ENCODE measurements around the gene CALD1.

Gene CALD1

DNA sequence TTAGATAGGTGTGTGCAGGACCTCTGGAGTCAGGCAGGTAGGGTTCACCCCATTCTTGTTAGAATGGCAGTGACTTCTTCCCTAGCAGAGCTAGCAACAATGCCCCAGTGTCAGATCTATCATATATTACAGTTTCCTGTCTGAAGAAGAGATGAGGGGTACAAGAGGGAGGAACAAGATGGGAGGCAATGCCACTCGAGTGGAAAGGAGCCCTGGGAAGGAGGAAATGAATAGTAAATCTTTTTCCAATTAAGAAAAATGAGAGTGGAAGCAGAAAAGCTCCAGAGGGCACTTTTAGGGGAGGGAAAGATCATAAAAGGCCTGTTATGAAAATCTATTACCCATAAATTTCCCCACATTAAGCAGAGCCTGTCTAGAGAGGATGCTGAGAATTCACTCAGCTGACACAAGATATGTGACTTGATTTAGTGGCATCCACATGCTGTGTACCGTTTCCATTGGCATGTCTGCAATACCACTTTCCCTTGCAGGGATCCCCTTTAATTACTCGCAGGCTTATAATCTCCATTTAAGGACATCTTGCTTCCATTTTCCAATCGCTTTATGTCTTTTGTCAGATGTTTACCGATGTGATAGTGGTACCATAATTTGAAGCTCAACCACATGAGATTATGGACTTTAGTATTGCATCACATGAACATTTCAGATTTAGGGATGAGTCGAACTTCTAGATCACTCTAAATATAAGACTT lies 136.9 kb downstream of the CALD1 start:
- Histone ChIP-seq H3K27ac (ENCODE audit: extremely low read depth, low read depth, low read length) (no peak overlapping the region), H3K4me3 (ENCODE audit: low read depth, low read length) (no peak overlapping the region), H3K9me3 (ENCODE audit: control insufficient read depth, insufficient read depth, low read depth, low read length) (no peaks in the 10 kb centered on the region), H3K4me1 (ENCODE audit: control insufficient read depth, insufficient read depth, low read length) (no peaks in the 10 kb centered on the region), H3K36me3 (ENCODE audit: control insufficient read depth in 2 of 2, insufficient read depth in 1 of 2, low read length in 2 of 2) (no peaks in the 10 kb centered on the region)
- ChIA-PET CTCF (interaction anchor here (0.6 kb wide), 1 partner anchor 166 kb away, joined by 3 read pairs; no protein-coding TSS in a partner anchor), POLR2A (no interaction called here)
- TF ChIP-seq ZNF266 (tag by site-specific recombination; IDR thresholded peaks at IDR 0.05; ENCODE audit: low read depth) (no peak), ZNF10 (tag by site-specific recombination; IDR thresholded peaks at IDR 0.05) (no peak), ZNF221 (tag by site-specific recombination; IDR thresholded peaks at IDR 0.05; ENCODE audit: borderline replicate concordance) (no peak), ZNF768 (tag by site-specific recombination; IDR thresholded peaks at IDR 0.05) (no peak), ZNF670 (tag by site-specific recombination; IDR thresholded peaks at IDR 0.05; ENCODE audit: low read depth) (no peak), ZNF426 (tag by site-specific recombination; IDR thresholded peaks at IDR 0.05) (no peak), ZNF292 (tag by site-specific recombination; IDR thresholded peaks at IDR 0.05; ENCODE audit: borderline replicate concordance, low read depth) (no peak), RBAK (tag by site-specific recombination; IDR thresholded peaks at IDR 0.05) (no peak), ZNF335 (tag by site-specific recombination; conservative IDR thresholded peaks at IDR 0.05) (no peak), ZNF394 (tag by site-specific recombination; IDR thresholded peaks at IDR 0.05; ENCODE audit: borderline replicate concordance) (no peak), ZNF169 (tag by site-specific recombination; IDR thresholded peaks at IDR 0.05) (no peak), ZNF610 (tag by site-specific recombination; IDR thresholded peaks at IDR 0.05; ENCODE audit: borderline replicate concordance) (no peak), ZSCAN30 (tag by site-specific recombination; IDR thresholded peaks at IDR 0.05) (no peak), ZBTB1 (tag by site-specific recombination; IDR thresholded peaks at IDR 0.05) (no peak)
- TF ChIP-seq, protein P1, sequence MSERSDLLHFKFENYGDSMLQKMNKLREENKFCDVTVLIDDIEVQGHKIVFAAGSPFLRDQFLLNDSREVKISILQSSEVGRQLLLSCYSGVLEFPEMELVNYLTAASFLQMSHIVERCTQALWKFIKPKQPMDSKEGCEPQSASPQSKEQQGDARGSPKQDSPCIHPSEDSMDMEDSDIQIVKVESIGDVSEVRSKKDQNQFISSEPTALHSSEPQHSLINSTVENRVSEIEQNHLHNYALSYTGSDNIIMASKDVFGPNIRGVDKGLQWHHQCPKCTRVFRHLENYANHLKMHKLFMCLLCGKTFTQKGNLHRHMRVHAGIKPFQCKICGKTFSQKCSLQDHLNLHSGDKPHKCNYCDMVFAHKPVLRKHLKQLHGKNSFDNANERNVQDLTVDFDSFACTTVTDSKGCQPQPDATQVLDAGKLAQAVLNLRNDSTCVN (tag by site-specific recombination; optimal IDR thresholded peaks at IDR 0.05): no peak
- TF ChIP-seq, protein P2, sequence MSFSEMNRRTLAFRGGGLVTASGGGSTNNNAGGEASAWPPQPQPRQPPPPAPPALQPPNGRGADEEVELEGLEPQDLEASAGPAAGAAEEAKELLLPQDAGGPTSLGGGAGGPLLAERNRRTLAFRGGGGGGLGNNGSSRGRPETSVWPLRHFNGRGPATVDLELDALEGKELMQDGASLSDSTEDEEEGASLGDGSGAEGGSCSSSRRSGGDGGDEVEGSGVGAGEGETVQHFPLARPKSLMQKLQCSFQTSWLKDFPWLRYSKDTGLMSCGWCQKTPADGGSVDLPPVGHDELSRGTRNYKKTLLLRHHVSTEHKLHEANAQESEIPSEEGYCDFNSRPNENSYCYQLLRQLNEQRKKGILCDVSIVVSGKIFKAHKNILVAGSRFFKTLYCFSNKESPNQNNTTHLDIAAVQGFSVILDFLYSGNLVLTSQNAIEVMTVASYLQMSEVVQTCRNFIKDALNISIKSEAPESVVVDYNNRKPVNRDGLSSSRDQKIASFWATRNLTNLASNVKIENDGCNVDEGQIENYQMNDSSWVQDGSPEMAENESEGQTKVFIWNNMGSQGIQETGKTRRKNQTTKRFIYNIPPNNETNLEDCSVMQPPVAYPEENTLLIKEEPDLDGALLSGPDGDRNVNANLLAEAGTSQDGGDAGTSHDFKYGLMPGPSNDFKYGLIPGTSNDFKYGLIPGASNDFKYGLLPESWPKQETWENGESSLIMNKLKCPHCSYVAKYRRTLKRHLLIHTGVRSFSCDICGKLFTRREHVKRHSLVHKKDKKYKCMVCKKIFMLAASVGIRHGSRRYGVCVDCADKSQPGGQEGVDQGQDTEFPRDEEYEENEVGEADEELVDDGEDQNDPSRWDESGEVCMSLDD (tag by site-specific recombination; IDR thresholded peaks at IDR 0.05): no peak
- TF ChIP-seq, protein P3, sequence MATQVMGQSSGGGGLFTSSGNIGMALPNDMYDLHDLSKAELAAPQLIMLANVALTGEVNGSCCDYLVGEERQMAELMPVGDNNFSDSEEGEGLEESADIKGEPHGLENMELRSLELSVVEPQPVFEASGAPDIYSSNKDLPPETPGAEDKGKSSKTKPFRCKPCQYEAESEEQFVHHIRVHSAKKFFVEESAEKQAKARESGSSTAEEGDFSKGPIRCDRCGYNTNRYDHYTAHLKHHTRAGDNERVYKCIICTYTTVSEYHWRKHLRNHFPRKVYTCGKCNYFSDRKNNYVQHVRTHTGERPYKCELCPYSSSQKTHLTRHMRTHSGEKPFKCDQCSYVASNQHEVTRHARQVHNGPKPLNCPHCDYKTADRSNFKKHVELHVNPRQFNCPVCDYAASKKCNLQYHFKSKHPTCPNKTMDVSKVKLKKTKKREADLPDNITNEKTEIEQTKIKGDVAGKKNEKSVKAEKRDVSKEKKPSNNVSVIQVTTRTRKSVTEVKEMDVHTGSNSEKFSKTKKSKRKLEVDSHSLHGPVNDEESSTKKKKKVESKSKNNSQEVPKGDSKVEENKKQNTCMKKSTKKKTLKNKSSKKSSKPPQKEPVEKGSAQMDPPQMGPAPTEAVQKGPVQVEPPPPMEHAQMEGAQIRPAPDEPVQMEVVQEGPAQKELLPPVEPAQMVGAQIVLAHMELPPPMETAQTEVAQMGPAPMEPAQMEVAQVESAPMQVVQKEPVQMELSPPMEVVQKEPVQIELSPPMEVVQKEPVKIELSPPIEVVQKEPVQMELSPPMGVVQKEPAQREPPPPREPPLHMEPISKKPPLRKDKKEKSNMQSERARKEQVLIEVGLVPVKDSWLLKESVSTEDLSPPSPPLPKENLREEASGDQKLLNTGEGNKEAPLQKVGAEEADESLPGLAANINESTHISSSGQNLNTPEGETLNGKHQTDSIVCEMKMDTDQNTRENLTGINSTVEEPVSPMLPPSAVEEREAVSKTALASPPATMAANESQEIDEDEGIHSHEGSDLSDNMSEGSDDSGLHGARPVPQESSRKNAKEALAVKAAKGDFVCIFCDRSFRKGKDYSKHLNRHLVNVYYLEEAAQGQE (tag by site-specific recombination; IDR thresholded peaks at IDR 0.05): no peak
- TF ChIP-seq, protein P4, sequence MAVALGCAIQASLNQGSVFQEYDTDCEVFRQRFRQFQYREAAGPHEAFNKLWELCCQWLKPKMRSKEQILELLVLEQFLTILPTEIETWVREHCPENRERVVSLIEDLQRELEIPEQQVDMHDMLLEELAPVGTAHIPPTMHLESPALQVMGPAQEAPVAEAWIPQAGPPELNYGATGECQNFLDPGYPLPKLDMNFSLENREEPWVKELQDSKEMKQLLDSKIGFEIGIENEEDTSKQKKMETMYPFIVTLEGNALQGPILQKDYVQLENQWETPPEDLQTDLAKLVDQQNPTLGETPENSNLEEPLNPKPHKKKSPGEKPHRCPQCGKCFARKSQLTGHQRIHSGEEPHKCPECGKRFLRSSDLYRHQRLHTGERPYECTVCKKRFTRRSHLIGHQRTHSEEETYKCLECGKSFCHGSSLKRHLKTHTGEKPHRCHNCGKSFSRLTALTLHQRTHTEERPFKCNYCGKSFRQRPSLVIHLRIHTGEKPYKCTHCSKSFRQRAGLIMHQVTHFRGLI (tag by site-specific recombination; IDR thresholded peaks at IDR 0.05): no peak
- TF ChIP-seq, protein P5, sequence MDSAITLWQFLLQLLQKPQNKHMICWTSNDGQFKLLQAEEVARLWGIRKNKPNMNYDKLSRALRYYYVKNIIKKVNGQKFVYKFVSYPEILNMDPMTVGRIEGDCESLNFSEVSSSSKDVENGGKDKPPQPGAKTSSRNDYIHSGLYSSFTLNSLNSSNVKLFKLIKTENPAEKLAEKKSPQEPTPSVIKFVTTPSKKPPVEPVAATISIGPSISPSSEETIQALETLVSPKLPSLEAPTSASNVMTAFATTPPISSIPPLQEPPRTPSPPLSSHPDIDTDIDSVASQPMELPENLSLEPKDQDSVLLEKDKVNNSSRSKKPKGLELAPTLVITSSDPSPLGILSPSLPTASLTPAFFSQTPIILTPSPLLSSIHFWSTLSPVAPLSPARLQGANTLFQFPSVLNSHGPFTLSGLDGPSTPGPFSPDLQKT (IDR thresholded peaks at IDR 0.05; ENCODE audit: borderline replicate concordance, low read depth, low read length): no peak

All from HEK293 (cell line).